Karpas-422 (cell line): ENCODE data around the gene TLK1. TPM values are rescaled to one million over a fixed set of nuclear protein-coding genes. Genes with fewer than 3 reads are reported as not detected.

Experiments used
- DNase-seq: peaks from one replicate; pipeline ENCODE4 v3.0.0-alpha.2; 2015
- H2AFZ ChIP-seq: fragments of 200-600 bp; sonication (generic); 2 replicates; pipeline ENCODE4 v1.6.1; 2014; ENCODE audit warnings: antibody characterized with exemption, low read length, mixed read lengths
- H3K27ac ChIP-seq: fragments of 200-600 bp; sonication (generic); 2 replicates; pipeline ENCODE4 v1.5.1; 2014; ENCODE audit warnings: mild to moderate bottlenecking, low read length, moderate library complexity
- H3K27me3 ChIP-seq: fragments of 200-600 bp; sonication (generic); 2 replicates; pipeline ENCODE4 v1.6.1; 2014; ENCODE audit warnings: low read length, mixed read lengths
- H3K36me3 ChIP-seq: fragments of 200-600 bp; sonication (generic); 2 replicates; pipeline ENCODE4 v1.6.1; 2014; ENCODE audit warnings: low read length, mixed read lengths; ENCODE audit not compliant: insufficient read depth
- H3K4me1 ChIP-seq: fragments of 200-600 bp; sonication (generic); 2 replicates; pipeline ENCODE4 v1.6.1; 2014; ENCODE audit warnings: mild to moderate bottlenecking, low read length, mixed read lengths
- H3K4me2 ChIP-seq: fragments of 200-600 bp; sonication (generic); 2 replicates; pipeline ENCODE4 v1.6.1; 2014; ENCODE audit warnings: low read length, low read depth, mild to moderate bottlenecking; ENCODE audit not compliant: poor library complexity, severe bottlenecking
- H3K4me3 ChIP-seq: fragments of 200-600 bp; sonication (generic); 2 replicates; pipeline ENCODE4 v1.5.1; 2014; ENCODE audit warnings: mild to moderate bottlenecking, antibody characterized with exemption, low read length, mixed read lengths
- H3K79me2 ChIP-seq: fragments of 200-600 bp; sonication (generic); 2 replicates; pipeline ENCODE4 v1.6.1; 2014; ENCODE audit warnings: mild to moderate bottlenecking, low read length, mixed read lengths
- H3K9ac ChIP-seq: fragments of 200-600 bp; sonication (generic); 2 replicates; pipeline ENCODE4 v1.6.0; 2014; ENCODE audit warnings: low read length
- H3K9me2 ChIP-seq: fragments of 200-600 bp; sonication (generic), shearing (Covaris generic); replicated peaks from 2 replicates; pipeline ENCODE4 v1.6.0; 2014; ENCODE audit warnings: mild to moderate bottlenecking, low read length, moderate library complexity; ENCODE audit not compliant: insufficient read depth
- H3K9me3 ChIP-seq: fragments of 300-700, 200-600 bp; sonication (generic); 2 replicates; pipeline ENCODE4 v1.6.1; 2014; ENCODE audit warnings: low read length, mixed read lengths
- H4K20me1 ChIP-seq: fragments of 200-600 bp; sonication (generic); 2 replicates; pipeline ENCODE4 v1.6.1; 2014; ENCODE audit warnings: mild to moderate bottlenecking, antibody characterized with exemption, low read length, low read depth; ENCODE audit not compliant: insufficient read depth
- total RNA-seq: library from RNA; depleted of rRNA; stranded (reverse); fragments of >200 nt; shearing (Covaris generic); gene quantifications from 2 replicates; pipeline ENCODE4 v1.2.3, GENCODE V29; 2014; ENCODE audit warnings: low replicate concordance

The TLK1 gene
- total RNA-seq, 1 experiment from 2014 or later = 22.8 TPM

DNA sequence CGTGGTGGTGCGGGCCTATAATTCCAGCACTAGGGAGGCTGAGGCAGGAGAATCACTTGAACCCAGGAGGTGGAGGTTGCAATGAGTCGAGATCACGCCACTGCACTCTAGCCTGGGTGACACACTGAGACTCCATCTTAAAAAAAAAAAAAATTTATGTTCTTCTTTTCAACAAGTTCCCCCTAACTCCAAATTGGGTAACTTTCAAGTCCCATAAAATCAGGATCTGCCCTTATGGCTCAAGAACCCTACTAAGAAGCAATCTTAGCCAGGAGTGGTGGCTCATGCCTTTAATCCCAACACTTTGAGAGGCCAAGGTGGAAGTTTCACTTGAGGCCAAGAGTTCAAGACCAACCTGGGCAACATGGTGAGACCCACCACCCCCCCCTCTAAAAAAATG is 30.3 kb upstream of the TLK1 start:
- no peak overlapping the region for H3K4me3 ChIP-seq

DNA sequence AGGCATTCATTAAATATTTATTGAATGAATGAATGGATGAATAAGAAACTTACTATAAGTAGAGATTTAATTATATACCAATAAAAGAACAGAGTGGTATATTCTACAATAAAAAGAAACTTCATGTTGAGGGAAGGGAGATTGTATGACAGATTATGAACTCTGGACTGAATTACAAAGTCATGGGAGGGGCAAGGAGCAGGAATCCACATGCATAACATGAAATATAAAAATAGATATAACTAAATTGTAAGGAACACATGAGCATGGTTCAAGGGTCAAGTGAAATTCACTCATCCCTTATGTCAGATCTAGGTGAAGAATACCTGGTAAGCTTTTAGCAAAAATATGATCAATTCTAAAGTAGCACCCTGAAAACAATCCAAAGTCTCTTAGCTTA is 27.1 kb upstream of the TLK1 start:
- no peaks in the 10 kb centered on the region for H3K36me3 ChIP-seq
- no peak overlapping the region for H3K9ac ChIP-seq
- H3K4me1 ChIP-seq = no peaks in the 10 kb centered on the region
- H3K79me2 ChIP-seq = no peaks in the 10 kb centered on the region
- no peak for DNase-seq
- H3K4me3 ChIP-seq = no peak overlapping the region
- no peak overlapping the region for H2AFZ ChIP-seq
- H3K4me2 ChIP-seq = no peak overlapping the region
- no peaks in the 10 kb centered on the region for H3K27me3 ChIP-seq
- no peaks in the 10 kb centered on the region for H4K20me1 ChIP-seq
- H3K9me3 ChIP-seq = no peaks in the 10 kb centered on the region
- H3K27ac ChIP-seq = no peak overlapping the region
- no peaks in the 10 kb centered on the region for H3K9me2 ChIP-seq

More for the DNA sequence above, 30.3 kb upstream of the TLK1 start:
- Histone ChIP-seq H3K9me3 (no peaks in the 10 kb centered on the region), H4K20me1 (no peaks in the 10 kb centered on the region), H3K79me2 (no peaks in the 10 kb centered on the region), H3K27ac (no peak overlapping the region), H3K27me3 (no peaks in the 10 kb centered on the region), H2AFZ (no peak overlapping the region), H3K9ac (no peak overlapping the region), H3K4me2 (no peak overlapping the region), H3K36me3 (no peaks in the 10 kb centered on the region), H3K4me1 (no peaks in the 10 kb centered on the region), H3K9me2 (no peaks in the 10 kb centered on the region)
- no peak for DNase-seq

DNA sequence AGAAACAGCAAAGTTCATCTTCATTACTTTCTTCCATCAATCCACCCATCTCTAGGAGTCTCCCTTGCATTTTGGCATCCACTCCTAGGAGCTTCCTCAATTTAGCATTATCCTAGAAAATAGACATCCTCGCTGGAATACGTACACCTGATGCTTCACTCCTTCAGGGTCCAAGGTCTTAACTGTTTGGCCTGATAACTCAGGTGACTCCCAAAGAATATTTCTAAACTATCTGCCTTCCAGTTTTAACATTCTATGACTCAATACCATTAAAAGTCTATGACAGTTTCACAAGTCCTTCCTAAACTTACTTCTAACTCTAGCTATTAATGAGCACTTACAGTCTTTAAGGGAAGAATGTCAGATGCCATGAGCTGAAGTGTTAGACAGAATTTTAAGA is 26.5 kb upstream of the TLK1 start:
- Histone ChIP-seq H3K36me3 (no peaks in the 10 kb centered on the region), H3K9me3 (no peaks in the 10 kb centered on the region), H2AFZ (no peak overlapping the region), H3K4me1 (peaks cover 3% of the 10 kb centered on the region), H4K20me1 (no peaks in the 10 kb centered on the region), H3K9ac (no peak overlapping the region), H3K9me2 (no peaks in the 10 kb centered on the region), H3K4me2 (no peak overlapping the region), H3K27me3 (no peaks in the 10 kb centered on the region), H3K4me3 (no peak overlapping the region), H3K79me2 (no peaks in the 10 kb centered on the region), H3K27ac (no peak overlapping the region)
- DNase-seq = no peak

DNA sequence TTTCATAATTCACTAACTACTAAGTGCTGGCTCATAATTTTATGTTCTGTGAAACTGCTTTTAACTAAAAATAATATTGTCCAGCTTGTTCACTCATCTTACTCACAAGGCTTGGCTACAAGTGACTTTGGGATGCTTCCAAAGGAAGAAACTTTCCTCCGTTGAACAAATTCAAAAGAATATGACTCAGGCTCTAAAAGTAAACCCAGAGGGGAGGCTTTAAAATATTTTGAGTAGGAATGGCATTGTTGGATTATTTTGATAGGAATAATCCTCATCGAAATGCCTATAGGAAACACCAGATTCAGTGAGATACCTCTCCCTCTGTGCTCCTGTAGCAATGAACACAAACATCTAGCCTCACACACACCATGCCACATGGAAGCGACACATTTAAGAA is 25.2 kb upstream of the TLK1 start:
- H3K27me3 ChIP-seq = no peaks in the 10 kb centered on the region
- no peaks in the 10 kb centered on the region for H3K9me3 ChIP-seq
- H3K27ac ChIP-seq = no peak overlapping the region
- no peak overlapping the region for H3K9ac ChIP-seq
- peaks cover 6% of the 10 kb centered on the region for H3K4me1 ChIP-seq
- no peak overlapping the region for H3K4me3 ChIP-seq
- H2AFZ ChIP-seq = no peak overlapping the region
- no peaks in the 10 kb centered on the region for H3K36me3 ChIP-seq
- no peak overlapping the region for H3K4me2 ChIP-seq
- H4K20me1 ChIP-seq = no peaks in the 10 kb centered on the region
- no peak for DNase-seq
- H3K9me2 ChIP-seq = no peaks in the 10 kb centered on the region
- no peaks in the 10 kb centered on the region for H3K79me2 ChIP-seq

DNA sequence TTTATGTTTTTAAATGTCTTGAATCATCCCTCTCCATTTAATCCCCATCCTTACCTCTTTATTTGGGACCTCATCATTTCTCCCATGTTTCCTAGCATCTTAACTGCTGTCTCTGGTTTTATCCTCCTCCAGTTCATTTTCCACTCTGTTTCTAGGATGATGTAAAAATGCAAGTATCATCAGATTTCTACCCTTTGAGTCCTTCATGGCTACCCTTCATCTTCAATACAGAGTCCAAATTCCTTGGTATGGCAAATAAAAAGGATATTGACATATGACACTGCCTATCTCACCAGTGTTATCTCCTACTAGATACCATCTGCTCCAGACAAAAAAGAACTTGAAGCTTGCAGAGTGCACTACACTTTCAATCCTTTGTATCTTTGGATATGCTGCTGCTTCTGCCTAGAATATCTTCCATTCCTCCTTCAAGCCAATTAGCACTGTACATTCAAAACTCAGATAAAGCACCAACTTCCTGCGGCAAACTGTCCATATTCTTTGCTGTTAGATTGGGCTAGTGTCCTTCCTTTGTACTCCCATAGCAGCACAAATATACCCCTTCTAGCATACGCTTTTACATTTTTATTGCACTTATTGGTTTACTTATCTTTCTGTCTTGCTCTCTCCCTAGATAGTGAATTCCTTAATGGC is 24.6 kb upstream of the TLK1 start:
- H3K79me2 ChIP-seq = no peaks in the 10 kb centered on the region
- no peak for DNase-seq

DNA sequence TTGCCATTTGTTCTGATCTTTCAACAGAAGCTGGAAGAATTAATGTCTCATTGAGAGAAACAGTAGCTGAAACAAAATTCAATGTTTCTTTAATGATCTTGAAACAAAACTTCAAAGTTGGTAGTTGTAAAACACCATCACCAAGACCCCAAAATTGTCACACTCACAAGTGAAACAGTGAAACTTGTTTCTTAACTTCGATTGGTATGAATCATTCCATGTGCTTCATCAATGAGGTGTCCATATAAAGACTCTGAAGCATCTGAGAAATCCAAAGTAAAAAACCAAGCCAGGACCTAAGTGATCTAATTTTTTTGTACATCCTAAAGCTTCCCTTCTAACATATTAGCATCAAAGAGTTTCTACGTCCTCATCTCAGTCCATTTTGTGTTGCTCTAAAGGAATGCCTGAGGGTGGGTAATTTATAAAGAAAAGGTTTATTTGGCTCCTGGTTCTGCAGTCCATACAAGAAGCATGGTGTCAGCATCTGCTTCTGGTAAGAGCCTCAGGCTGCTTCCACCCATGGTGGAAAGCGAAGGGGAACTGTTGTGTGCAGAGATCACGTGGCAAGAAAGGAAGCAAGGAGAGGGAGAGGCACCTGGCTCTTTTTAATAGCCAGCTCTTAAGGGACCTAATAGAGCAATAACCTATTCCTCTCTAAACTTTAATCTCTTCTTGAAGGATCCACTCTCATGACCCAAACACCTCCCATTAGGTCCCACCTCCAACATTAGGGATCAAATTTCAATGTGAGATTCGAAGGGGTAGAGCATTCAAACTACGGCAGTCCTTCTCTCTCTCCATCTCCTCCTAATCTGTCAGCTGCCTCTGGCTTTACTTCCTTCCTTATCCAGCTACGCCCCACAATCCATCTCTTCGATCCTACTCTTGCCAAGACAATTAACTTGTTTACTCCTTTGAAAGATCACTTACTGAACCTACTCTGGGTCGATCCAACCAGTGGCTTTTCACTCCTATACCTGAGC is 20.7 kb upstream of the TLK1 start:
- DNase-seq = no peak
- H3K9me2 ChIP-seq = no peaks in the 10 kb centered on the region
- no peak overlapping the region for H2AFZ ChIP-seq
- no peak overlapping the region for H3K4me3 ChIP-seq
- no peaks in the 10 kb centered on the region for H3K27me3 ChIP-seq
- H3K4me1 ChIP-seq = peaks cover 6% of the 10 kb centered on the region
- H3K79me2 ChIP-seq = no peaks in the 10 kb centered on the region
- no peak overlapping the region for H3K27ac ChIP-seq
- no peaks in the 10 kb centered on the region for H3K36me3 ChIP-seq
- H4K20me1 ChIP-seq = no peaks in the 10 kb centered on the region
- H3K9ac ChIP-seq = no peak overlapping the region
- H3K9me3 ChIP-seq = no peaks in the 10 kb centered on the region
- H3K4me2 ChIP-seq = no peak overlapping the region

More for the DNA sequence above, 24.6 kb upstream of the TLK1 start:
- H3K9ac ChIP-seq = no peak overlapping the region
- H3K4me1 ChIP-seq = peaks cover 6% of the 10 kb centered on the region
- H2AFZ ChIP-seq = no peak overlapping the region
- no peak overlapping the region for H3K4me3 ChIP-seq
- H3K9me2 ChIP-seq = no peaks in the 10 kb centered on the region
- no peaks in the 10 kb centered on the region for H4K20me1 ChIP-seq
- no peak overlapping the region for H3K4me2 ChIP-seq
- H3K9me3 ChIP-seq = no peaks in the 10 kb centered on the region
- no peaks in the 10 kb centered on the region for H3K36me3 ChIP-seq
- no peaks in the 10 kb centered on the region for H3K27me3 ChIP-seq
- no peak overlapping the region for H3K27ac ChIP-seq

DNA sequence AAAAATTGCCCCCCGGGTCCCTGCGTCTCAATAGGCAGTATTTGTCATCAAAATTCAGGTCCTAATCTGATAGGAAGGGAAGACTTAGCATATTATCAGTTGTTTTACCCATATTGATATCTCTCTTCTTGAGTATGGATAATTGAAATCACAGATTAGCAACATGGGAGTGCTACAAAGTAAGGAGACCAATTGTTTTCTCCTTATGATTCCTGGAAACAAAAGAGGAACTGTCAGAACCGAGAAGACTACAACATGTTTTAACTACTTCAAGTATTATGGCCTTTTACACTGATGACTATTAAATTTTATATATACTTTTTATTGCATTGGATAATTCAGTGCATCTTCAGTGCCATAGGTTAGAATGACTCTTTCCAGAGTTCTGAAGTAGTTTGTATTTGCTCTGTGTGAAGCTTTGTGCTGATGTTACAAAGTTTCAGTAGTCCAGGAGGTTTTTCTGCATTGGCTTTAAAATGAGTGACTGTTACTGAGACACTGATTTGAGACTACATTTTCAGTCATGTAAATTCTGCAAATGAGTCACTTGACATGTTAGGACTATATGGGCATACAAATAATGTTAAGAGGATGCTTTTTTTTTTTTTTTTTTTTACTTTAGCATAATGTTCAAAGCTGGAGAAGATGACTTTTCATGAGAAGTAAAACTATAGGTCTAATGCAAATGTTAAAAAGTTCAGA is 19.7 kb upstream of the TLK1 start:
- no peaks in the 10 kb centered on the region for H4K20me1 ChIP-seq
- DNase-seq = no peak
- H3K4me3 ChIP-seq = no peak overlapping the region
- H3K9me2 ChIP-seq = no peaks in the 10 kb centered on the region
- H3K4me2 ChIP-seq = no peak overlapping the region
- H3K27ac ChIP-seq = no peak overlapping the region
- no peaks in the 10 kb centered on the region for H3K79me2 ChIP-seq
- no peaks in the 10 kb centered on the region for H3K9me3 ChIP-seq
- no peak overlapping the region for H2AFZ ChIP-seq
- no peak overlapping the region for H3K9ac ChIP-seq
- H3K4me1 ChIP-seq = peaks cover 6% of the 10 kb centered on the region
- H3K27me3 ChIP-seq = no peaks in the 10 kb centered on the region
- H3K36me3 ChIP-seq = no peaks in the 10 kb centered on the region

DNA sequence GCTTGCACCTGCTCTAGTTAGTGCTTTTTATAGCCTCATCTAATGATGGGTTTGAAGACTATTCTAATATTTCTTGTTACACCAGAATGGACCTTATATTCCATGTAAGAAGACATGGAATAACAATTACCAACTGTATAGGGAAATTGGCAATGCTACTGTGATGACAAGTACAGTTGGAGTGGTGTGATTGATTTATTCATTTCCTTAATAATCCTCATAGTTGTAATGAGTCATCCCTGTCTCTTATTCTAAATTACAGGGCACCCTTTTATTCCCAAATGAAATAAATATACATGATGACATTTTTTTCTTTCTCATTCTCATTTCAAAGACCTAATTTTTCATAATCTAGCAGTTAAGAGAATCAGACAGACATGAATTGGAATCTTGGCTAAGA is 18.3 kb upstream of the TLK1 start:
- DNase-seq = no peak
- no peak overlapping the region for H2AFZ ChIP-seq
- H3K9me2 ChIP-seq = no peaks in the 10 kb centered on the region
- no peaks in the 10 kb centered on the region for H3K79me2 ChIP-seq
- no peaks in the 10 kb centered on the region for H4K20me1 ChIP-seq
- H3K27ac ChIP-seq = no peak overlapping the region
- no peaks in the 10 kb centered on the region for H3K9me3 ChIP-seq
- H3K4me2 ChIP-seq = no peak overlapping the region
- peaks cover 6% of the 10 kb centered on the region for H3K4me1 ChIP-seq
- H3K27me3 ChIP-seq = no peaks in the 10 kb centered on the region
- H3K4me3 ChIP-seq = no peak overlapping the region
- H3K36me3 ChIP-seq = no peaks in the 10 kb centered on the region
- H3K9ac ChIP-seq = no peak overlapping the region
